Thoracic aorta (tissue), 2 donors: ENCODE data around the gene TIMP3. TPM values are rescaled to one million over a fixed set of nuclear protein-coding genes. Genes with fewer than 3 reads are reported as not detected.

ENCODE experiments used
- ATAC-seq: fragments of 150-250 bp; one replicate; pipeline ENCODE4 v1.8.0; 2017; ENCODE audit warnings: low read depth; ENCODE audit not compliant: insufficient number of reproducible peaks, low FRiP score
- DNase-seq: peaks from one replicate; pipeline ENCODE4 v3.0.0-alpha.2; 2020; ENCODE audit warnings: low spot score
- H3K27ac ChIP-seq, 2 donors: fragments of 200-600 bp; sonication (generic); 1 replicate in 1 of 2; 2 replicates in 1 of 2; pipeline ENCODE4 v1.5.1; 2016; ENCODE audit warnings: mild to moderate bottlenecking in 2 of 2, moderate library complexity in 2 of 2
- H3K27me3 ChIP-seq: fragments of 200-600 bp; sonication (generic); replicated peaks from 2 replicates; pipeline ENCODE4 v1.6.0; 2016; ENCODE audit warnings: mild to moderate bottlenecking; ENCODE audit not compliant: insufficient read depth
- H3K36me3 ChIP-seq: fragments of 200-600 bp; sonication (generic); one replicate; pipeline ENCODE4 v1.5.1; 2016
- H3K4me1 ChIP-seq, 2 donors: fragments of 200-600 bp; sonication (generic); 1 replicate in 1 of 2; 2 replicates in 1 of 2; pipeline versions ENCODE4 v1.5.1 to v1.6.0; 2016; ENCODE audit warnings: low read depth in 2 of 2, mild to moderate bottlenecking in 1 of 2; ENCODE audit not compliant: control insufficient read depth in 1 of 2
- H3K4me3 ChIP-seq: fragments of 200-600 bp; sonication (generic); 2 replicates; pipeline ENCODE4 v1.5.1; 2016; ENCODE audit warnings: mild to moderate bottlenecking
- H3K9me3 ChIP-seq: fragments of 200-600 bp; sonication (generic); 2 replicates; pipeline ENCODE4 v1.5.1; 2016
- CTCF ChIP-seq: fragments of 200-600 bp; sonication (generic); IDR thresholded peaks from one replicate; pipeline ENCODE4 v1.5.1; 2019; ENCODE audit warnings: antibody characterized with exemption
- total RNA-seq, 2 donors: library from RNA; depleted of rRNA; stranded (reverse); fragments of >200 nt; gene quantifications; one replicate each; pipeline versions ENCODE4 v1.1.0 to v1.2.3, GENCODE V29; 2016

The TIMP3 gene
- total RNA-seq, 2 donors from 2014 or later, result 471 to 756 TPM

- DNase-seq (no peak), ATAC-seq (no peak)
- H3K4me3 ChIP-seq, result no peak overlapping the region
- H3K27me3 ChIP-seq, result no peaks in the 10 kb centered on the region
- H3K27ac ChIP-seq, result no peak overlapping the region
- H3K36me3 ChIP-seq, result no peaks in the 10 kb centered on the region
- no peaks in the 10 kb centered on the region for H3K4me1 ChIP-seq
- no peaks in the 10 kb centered on the region for H3K9me3 ChIP-seq
- TF ChIP-seq CTCF, result no peak
Measured at GRCh38 chr22:32758866-32759385, 42.6 kb upstream of the TIMP3 start.

GRCh38 chr22:32760396-32760795, 41.1 kb upstream of the TIMP3 start:
- H3K4me1 ChIP-seq, result peaks cover 0 to 5% of the 10 kb centered on the region in 2 donors
- no peaks in the 10 kb centered on the region for H3K27me3 ChIP-seq
- DNase-seq, result no peak
- H3K4me3 ChIP-seq, result no peak overlapping the region
- H3K9me3 ChIP-seq, result no peaks in the 10 kb centered on the region
- no peak for TF ChIP-seq CTCF
- no peak overlapping the region for H3K27ac ChIP-seq
- H3K36me3 ChIP-seq, result no peaks in the 10 kb centered on the region
- ATAC-seq, result no peak

GRCh38 chr22:32760815-32761214, 40.7 kb upstream of the TIMP3 start:
- Histone ChIP-seq H3K36me3 (no peaks in the 10 kb centered on the region), H3K27ac (no peak overlapping the region), H3K4me1 (peaks cover 0 to 5% of the 10 kb centered on the region in 2 donors), H3K9me3 (no peaks in the 10 kb centered on the region), H3K4me3 (no peak overlapping the region), H3K27me3 (no peaks in the 10 kb centered on the region)
- TF ChIP-seq CTCF, result no peak
- DNase-seq (no peak), ATAC-seq (no peak)

GRCh38 chr22:32761251-32761903, 40.1 kb upstream of the TIMP3 start:
- Histone ChIP-seq H3K4me1 (peaks cover 0 to 5% of the 10 kb centered on the region in 2 donors), H3K4me3 (no peak overlapping the region), H3K9me3 (no peaks in the 10 kb centered on the region), H3K36me3 (no peaks in the 10 kb centered on the region), H3K27ac (no peak overlapping the region), H3K27me3 (no peaks in the 10 kb centered on the region)
- no peak for TF ChIP-seq CTCF
- DNase-seq (no peak), ATAC-seq (no peak)

GRCh38 chr22:32764330-32765131, 37.0 kb upstream of the TIMP3 start:
- Histone ChIP-seq H3K27ac (no peak overlapping the region), H3K27me3 (no peaks in the 10 kb centered on the region), H3K9me3 (no peaks in the 10 kb centered on the region), H3K36me3 (no peaks in the 10 kb centered on the region), H3K4me1 (peaks cover 0 to 5% of the 10 kb centered on the region in 2 donors), H3K4me3 (no peak overlapping the region)
- no peak for DNase-seq
- no peak for TF ChIP-seq CTCF
- no peak for ATAC-seq
